K562 (cell line): ENCODE data around the gene RSF1. TPM values are rescaled to one million over a fixed set of nuclear protein-coding genes. Genes with fewer than 3 reads are reported as not detected.

Source experiments
- ATAC-seq: fragments of 200-7000 bp; cut with Tn5 transposase; 3 replicates; pipeline ENCODE4 v1.9.1; 2020; ENCODE audit warnings: moderate library complexity
- BruUV-seq: library from RNA; stranded (reverse); fragments of 400-500 nt; replicated peaks from 2 replicates; lab custom pipeline; 2021; lab: Mats Ljungman, UMichigan
- CTCF ChIA-PET: fragments of 300-600 bp; formaldehyde crosslinking; extraction: SDS; loops from one replicate; lab custom pipeline; 2021; ENCODE audit warnings: low intra/inter-chr PET ratio; lab: Yijun Ruan, JAX
- POLR2A ChIA-PET: fragments of 300-600, 350-650 bp; sonication (Branson Sonifier 250); formaldehyde crosslinking; extraction: SDS; loops from one replicate; lab custom pipeline; 2021; ENCODE audit warnings: antibody characterized with exemption, inconsistent platforms; lab: Yijun Ruan, JAX
- DNase-seq, 4 experiments: peaks; one replicate each; pipeline versions ENCODE4 v3.0.0 to v3.0.0-alpha.2; 2011 to 2018; ENCODE audit warnings: low spot score in 3 of 4, mixed read lengths in 3 of 4; ENCODE audit errors: extremely low read depth in 1 of 4
- FAIRE-seq: peaks from 2 replicates; lab custom pipeline; 2011; peaks lifted over from hg19 to GRCh38; lab: Jason Lieb, UNC
- H2AFZ ChIP-seq: 2 replicates; pipeline ENCODE4 v1.6.0; 2011; ENCODE audit warnings: low read depth, low read length, control low read depth, inconsistent platforms
- H3K27ac ChIP-seq: fragments of 200-600 bp; 3 replicates; pipeline ENCODE4 v1.8.0; 2011; ENCODE audit warnings: low read depth, mild to moderate bottlenecking, control low read depth, inconsistent platforms, low read length, moderate library complexity, mixed read lengths; ENCODE audit errors: extremely low read depth
- H3K27me3 ChIP-seq, 2 experiments: fragments of 300-600 bp in 1 of 2; 2 replicates in 1 of 2; 3 replicates in 1 of 2; pipeline versions ENCODE4 v1.6.0 to v1.8.0; 2011; ENCODE audit warnings: inconsistent platforms in 2 of 2, low read length in 2 of 2, mild to moderate bottlenecking in 1 of 2, mixed read lengths in 1 of 2, moderate library complexity in 1 of 2; ENCODE audit not compliant: control insufficient read depth in 2 of 2, insufficient read depth in 2 of 2
- H3K36me3 ChIP-seq: fragments of 300-600 bp; 3 replicates; pipeline ENCODE4 v1.8.0; 2011; ENCODE audit warnings: mild to moderate bottlenecking, low read length, inconsistent platforms; ENCODE audit not compliant: control insufficient read depth, insufficient read depth
- H3K4me1 ChIP-seq, 2 experiments: fragments of 200-600 bp in 1 of 2; replicated peaks in 1 of 2; 2 replicates in 1 of 2; 3 replicates in 1 of 2; pipeline versions ENCODE4 v1.5.1 to v1.8.0; 2011; ENCODE audit warnings: inconsistent platforms in 2 of 2, low read length in 2 of 2, mild to moderate bottlenecking in 1 of 2, mixed read lengths in 1 of 2, moderate library complexity in 1 of 2; ENCODE audit not compliant: control insufficient read depth in 2 of 2, insufficient read depth in 2 of 2
- H3K4me2 ChIP-seq: 2 replicates; pipeline ENCODE4 v1.6.1; 2011; ENCODE audit warnings: low read length, control low read depth, inconsistent platforms, mixed read lengths; ENCODE audit not compliant: insufficient read depth
- H3K4me3 ChIP-seq: fragments of 200-600 bp; sonication (generic), shearing (Covaris generic); 2 replicates; pipeline ENCODE4 v1.5.1; 2016; ENCODE audit warnings: control low read depth, inconsistent platforms
- H3K79me2 ChIP-seq: fragments of 200-600 bp; 3 replicates; pipeline ENCODE4 v1.8.0; 2011; ENCODE audit warnings: low read length, inconsistent platforms; ENCODE audit not compliant: control insufficient read depth, insufficient read depth
- H3K9ac ChIP-seq, 2 experiments: 2 replicates each; pipeline versions ENCODE4 v1.6.0 to v1.6.1; 2011; ENCODE audit warnings: low read depth in 2 of 2, low read length in 2 of 2, control low read depth in 1 of 2, inconsistent platforms in 1 of 2, mild to moderate bottlenecking in 1 of 2, mixed read lengths in 1 of 2; ENCODE audit not compliant: insufficient read depth in 1 of 2
- H3K9me1 ChIP-seq: one replicate; pipeline ENCODE4 v1.6.0; 2011; ENCODE audit warnings: inconsistent platforms, mild to moderate bottlenecking, low read length, moderate library complexity; ENCODE audit not compliant: control insufficient read depth, insufficient read depth
- H3K9me3 ChIP-seq: replicated peaks from 2 replicates; pipeline ENCODE4 v1.5.1; 2011; ENCODE audit warnings: low read depth, low read length, inconsistent platforms; ENCODE audit not compliant: control insufficient read depth, insufficient read depth
- H4K20me1 ChIP-seq: replicated peaks from 2 replicates; pipeline ENCODE4 v1.6.1; 2011; ENCODE audit warnings: low read length, inconsistent platforms, mixed read lengths; ENCODE audit not compliant: control insufficient read depth, insufficient read depth
- FOSL1 ChIP-seq: fragments of 200-800 bp; sonication (Bioruptor generic); conservative IDR thresholded peaks from 2 replicates; pipeline ENCODE4 v1.6.1; 2016; ENCODE audit warnings: missing genetic modification characterization, missing compliant biosample characterization
- WGBS: fragments of 100-300 bp; shearing (Covaris generic); methylation state at CpG from one replicate; pipeline ENCODE4 v1.1.6; 2016; ENCODE audit warnings: low coverage, mixed read lengths; ENCODE audit not compliant: insufficient coverage; ENCODE audit errors: missing lambda C conversion rate; 5-methylcytosine and 5-hydroxymethylcytosine counted together
- in situ Hi-C: fragments of 300-500 bp; cut with MboI; formaldehyde crosslinking; loops from 4 replicates; pipeline ENCODE4 v1.15.0; 2018; ENCODE audit warnings: inconsistent platforms, mixed read lengths
- intact Hi-C: fragments of 100-400 bp; cut with micrococcal nuclease; formaldehyde crosslinking; loops from 2 replicates; pipeline ENCODE4 v1.14.2; 2022
- polyA plus RNA-seq, 8 experiments: library from polyadenylated mRNA; depleted of rRNA in 4 of 8; stranded (reverse) in 5 of 8; unstranded in 3 of 8; fragments of >200 nt; fragmentation: Nextera tagmentation in 2 of 8; fragmentation: Illumina TruSeq in 1 of 8; extraction: Ambion mirVana in 2 of 8; extraction: Trizol in 1 of 8; gene quantifications; 2 replicates each; pipeline versions ENCODE4 v1.2.1 to v1.2.3, GENCODE V29; 2011 to 2014; ENCODE audit warnings: inconsistent platforms in 1 of 8, missing spikeins in 1 of 8
- total RNA-seq, 7 experiments: library from RNA; depleted of rRNA in 6 of 7; stranded (reverse); fragments of >200 nt in 6 of 7; fragmentation: Illumina TruSeq in 2 of 7; extraction: Trizol in 2 of 7; gene quantifications; 2 replicates each; pipeline versions ENCODE4 v1.2.1 to v1.2.3, GENCODE V29; 2011 to 2021; ENCODE audit warnings: low replicate concordance in 1 of 7
- TF ChIP-seq, protein P1 (sequence below): sonication (generic); formaldehyde crosslinking; IDR thresholded peaks from 2 replicates; pipeline ENCODE4 v1.9.0; 2022; ENCODE audit warnings: mild to moderate bottlenecking, missing genetic modification reagents

RSF1 gene
- total and polyA plus RNA-seq, 9 of the 15 experiments (the other 6 are each of a cell fraction or from before 2014, with no cell fraction given) = 9.7 to 63.6 (median 42.8) TPM

GRCh38 chr11:77705876-77706579, 114.5 kb downstream of the RSF1 start:
- TF ChIP-seq, protein P1, sequence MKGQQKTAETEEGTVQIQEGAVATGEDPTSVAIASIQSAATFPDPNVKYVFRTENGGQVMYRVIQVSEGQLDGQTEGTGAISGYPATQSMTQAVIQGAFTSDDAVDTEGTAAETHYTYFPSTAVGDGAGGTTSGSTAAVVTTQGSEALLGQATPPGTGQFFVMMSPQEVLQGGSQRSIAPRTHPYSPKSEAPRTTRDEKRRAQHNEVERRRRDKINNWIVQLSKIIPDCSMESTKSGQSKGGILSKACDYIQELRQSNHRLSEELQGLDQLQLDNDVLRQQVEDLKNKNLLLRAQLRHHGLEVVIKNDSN (CRISPR knock-in tag) = no peak
- TF ChIP-seq FOSL1 (tag) = 0 out of 2 replicates have a peak, but pooled peaks have one; percentile 33
- no peak for FAIRE-seq

More at GRCh38 chr11:77705876-77706579, 114.5 kb downstream of the RSF1 start:
- no peak overlapping the region for H3K4me3 ChIP-seq
- H2AFZ ChIP-seq = no peak overlapping the region
- H3K9me1 ChIP-seq = no peaks in the 10 kb centered on the region
- intact Hi-C loops (no loop called here), in situ Hi-C loops (no loop called here)
- H3K36me3 ChIP-seq = peaks cover 20% of the 10 kb centered on the region; the same call in 2 of the 3 replicates
- H4K20me1 ChIP-seq = no peaks in the 10 kb centered on the region
- no TSS peak for BruUV-seq
- no peaks in the 10 kb centered on the region; a peak in 1 of 5 replicates for H3K4me1 ChIP-seq
- ChIA-PET CTCF (no interaction called here), POLR2A (interaction anchor here (0.6 to 0.7 kb wide), 2 partner anchors 14 to 45 kb away, joined by 3 read pairs; no protein-coding TSS in a partner anchor)
- H3K9ac ChIP-seq = no peak overlapping the region
- 62% methylated on average over 7 of the region's 7 CpGs for WGBS
- no peak overlapping the region for H3K4me2 ChIP-seq
- peak overlapping the region; percentile 31; the same call in 1 of the 3 replicates for H3K27ac ChIP-seq
- no peaks in the 10 kb centered on the region for H3K79me2 ChIP-seq
- DNase-seq = no peak
- peak; percentile 27; the same call in 2 of the 3 replicates for ATAC-seq
- no peaks in the 10 kb centered on the region for H3K27me3 ChIP-seq
- no peaks in the 10 kb centered on the region for H3K9me3 ChIP-seq
